K562 (cell line): Measurements from ENCODE around the gene NUP210. TPM values are rescaled to one million over a fixed set of nuclear protein-coding genes. Genes with fewer than 3 reads are reported as not detected.

Source experiments
- HIVEP1 ChIP-seq: fragments of 250-450 bp; sonication (Bioruptor Pico); IDR thresholded peaks from 2 replicates; pipeline ENCODE4 v1.4.0; 2020; ENCODE audit warnings: mild to moderate bottlenecking
- HMG20B ChIP-seq: fragments of 250-450 bp; sonication (Bioruptor Pico); IDR thresholded peaks from 2 replicates; pipeline ENCODE4 v1.5.0; 2021; ENCODE audit warnings: mild to moderate bottlenecking
- JUN ChIP-seq, 2 experiments: sonication (generic) in 1 of 2; formaldehyde crosslinking in 1 of 2; IDR thresholded peaks; 2 replicates each; pipeline versions ENCODE4 v1.6.1 to v1.8.0; 2012 to 2022; ENCODE audit warnings: borderline replicate concordance in 2 of 2, mild to moderate bottlenecking in 2 of 2, improper control_type of control experiment in 1 of 2, low read depth in 1 of 2, low read length in 1 of 2, missing genetic modification reagents in 1 of 2
- JUNB ChIP-seq: fragments of 450-650 bp; formaldehyde crosslinking; conservative IDR thresholded peaks from 2 replicates; pipeline ENCODE4 v1.4.0; 2020; ENCODE audit warnings: mild to moderate bottlenecking
- LEF1 ChIP-seq: fragments of 450-650 bp; IDR thresholded peaks from 2 replicates; pipeline ENCODE4 v1.6.1; 2016; ENCODE audit warnings: mild to moderate bottlenecking
- NFATC3 ChIP-seq: fragments of 450-650 bp; IDR thresholded peaks from 2 replicates; pipeline ENCODE4 v1.6.1; 2017; ENCODE audit warnings: mild to moderate bottlenecking
- NFIC ChIP-seq: fragments of 450-650 bp; IDR thresholded peaks from 2 replicates; pipeline ENCODE4 v1.6.1; 2017; ENCODE audit warnings: mild to moderate bottlenecking, inconsistent platforms
- NFIX ChIP-seq: fragments of 250-450 bp; sonication (Bioruptor Pico); IDR thresholded peaks from 2 replicates; pipeline ENCODE4 v1.4.0; 2020; ENCODE audit warnings: low read depth, mild to moderate bottlenecking, moderate library complexity
- SAFB ChIP-seq: fragments of 200-400 bp; formaldehyde crosslinking; IDR thresholded peaks from 2 replicates; pipeline ENCODE4 v1.6.1; 2017; ENCODE audit warnings: low read depth, low read length, borderline replicate concordance
- SREBF1 ChIP-seq: fragments of 150-350 bp; IDR thresholded peaks from 2 replicates; pipeline ENCODE4 v1.6.1; 2014; ENCODE audit warnings: antibody characterized with exemption, low read depth, low read length, borderline replicate concordance
- TAF7 ChIP-seq: fragments of 450-650 bp; IDR thresholded peaks from 2 replicates; pipeline ENCODE4 v1.6.1; 2016; ENCODE audit warnings: missing genetic modification characterization, missing compliant biosample characterization
- TEAD2 ChIP-seq: fragments of 450-650 bp; IDR thresholded peaks from 2 replicates; pipeline ENCODE4 v1.6.1; 2016; ENCODE audit warnings: missing genetic modification characterization, control low read depth, missing compliant biosample characterization
- polyA plus RNA-seq, 8 experiments: library from polyadenylated mRNA; depleted of rRNA in 4 of 8; stranded (reverse) in 5 of 8; unstranded in 3 of 8; fragments of >200 nt; fragmentation: Nextera tagmentation in 2 of 8; fragmentation: Illumina TruSeq in 1 of 8; extraction: Ambion mirVana in 2 of 8; extraction: Trizol in 1 of 8; gene quantifications; 2 replicates each; pipeline versions ENCODE4 v1.2.1 to v1.2.3, GENCODE V29; 2011 to 2014; ENCODE audit warnings: inconsistent platforms in 1 of 8, missing spikeins in 1 of 8
- total RNA-seq, 7 experiments: library from RNA; depleted of rRNA in 6 of 7; stranded (reverse); fragments of >200 nt in 6 of 7; fragmentation: Illumina TruSeq in 2 of 7; extraction: Trizol in 2 of 7; gene quantifications; 2 replicates each; pipeline versions ENCODE4 v1.2.1 to v1.2.3, GENCODE V29; 2011 to 2021; ENCODE audit warnings: low replicate concordance in 1 of 7
- TF ChIP-seq, protein P1 (sequence below): IDR thresholded peaks from 2 replicates; pipeline ENCODE4 v1.6.1; 2011; ENCODE audit not compliant: insufficient read length; ENCODE audit errors: extremely low read depth
- TF ChIP-seq, protein P2 (sequence below): fragments of 250-450 bp; sonication (Bioruptor Pico); IDR thresholded peaks from 2 replicates; pipeline ENCODE4 v1.5.0; 2022; ENCODE audit warnings: mild to moderate bottlenecking
- TF ChIP-seq, protein P3 (sequence below): fragments of 250-450 bp; sonication (Bioruptor Pico); IDR thresholded peaks from 2 replicates; pipeline ENCODE4 v1.5.0; 2021
- TF ChIP-seq, protein P4 (sequence below), 2 experiments: fragments of 200-800 bp in 1 of 2; sonication (Bioruptor generic) in 1 of 2; sonication (generic) in 1 of 2; formaldehyde crosslinking in 1 of 2; IDR thresholded peaks in 1 of 2; conservative IDR thresholded peaks in 1 of 2; 2 replicates each; pipeline versions ENCODE4 v1.5.0 to v1.6.1; 2016 to 2020; ENCODE audit warnings: missing compliant biosample characterization in 1 of 2, missing genetic modification characterization in 1 of 2, missing genetic modification reagents in 1 of 2
- TF ChIP-seq, protein P5 (sequence below): fragments of 450-650 bp; conservative IDR thresholded peaks from 2 replicates; pipeline ENCODE4 v1.6.1; 2016; ENCODE audit warnings: missing genetic modification characterization, low read depth, mild to moderate bottlenecking, control low read depth, missing compliant biosample characterization
- TF ChIP-seq, protein P6 (sequence below), 3 experiments: IDR thresholded peaks in 2 of 3; conservative IDR thresholded peaks in 1 of 3; 2 replicates each; pipeline ENCODE4 v1.5.1; 2011 to 2012; ENCODE audit warnings: low read length in 3 of 3, mild to moderate bottlenecking in 3 of 3, control low read depth in 2 of 3, improper control_type of control experiment in 1 of 3, inconsistent platforms in 1 of 3, low read depth in 1 of 3, mixed read lengths in 1 of 3, moderate library complexity in 1 of 3; ENCODE audit not compliant: insufficient read depth in 2 of 3

Gene NUP210
- total and polyA plus RNA-seq, 9 of the 15 experiments (the other 6 are each of a cell fraction or from before 2014, with no cell fraction given), result 1.2 to 138 (median 44.0) TPM

DNA sequence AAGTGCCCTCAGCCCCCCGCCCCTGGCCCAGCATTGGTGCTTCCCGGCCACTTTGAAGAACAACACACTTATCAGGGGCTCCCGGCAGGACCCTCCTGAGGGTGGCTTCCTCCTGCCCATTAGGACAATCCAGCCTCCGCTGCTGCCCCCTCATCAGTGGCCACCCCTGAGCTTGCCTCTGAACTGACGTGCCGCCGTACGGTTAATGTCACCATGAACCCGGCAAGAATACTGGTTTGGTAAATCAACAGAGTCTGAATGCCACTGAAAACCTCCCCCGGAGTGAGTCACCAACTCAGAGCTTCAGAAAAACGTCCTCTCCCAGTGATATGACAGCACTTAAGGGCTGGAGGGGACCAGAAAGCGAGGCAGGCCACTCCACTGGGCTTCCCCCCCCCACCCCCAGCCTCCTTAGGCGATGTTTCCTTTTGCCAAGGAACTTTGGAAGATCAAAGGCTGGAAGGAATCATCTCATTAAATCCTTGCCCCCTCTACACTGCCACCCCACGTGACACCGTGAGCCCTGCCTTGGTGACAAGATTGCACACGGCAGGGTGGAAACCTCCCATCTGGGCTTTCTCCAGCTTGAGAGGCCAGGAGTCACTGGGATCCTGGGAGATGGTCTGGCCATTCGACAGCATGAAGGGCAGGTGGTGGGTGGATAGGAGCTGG lies 142.1 kb downstream of the NUP210 start (continued):
- TF ChIP-seq, protein P1, sequence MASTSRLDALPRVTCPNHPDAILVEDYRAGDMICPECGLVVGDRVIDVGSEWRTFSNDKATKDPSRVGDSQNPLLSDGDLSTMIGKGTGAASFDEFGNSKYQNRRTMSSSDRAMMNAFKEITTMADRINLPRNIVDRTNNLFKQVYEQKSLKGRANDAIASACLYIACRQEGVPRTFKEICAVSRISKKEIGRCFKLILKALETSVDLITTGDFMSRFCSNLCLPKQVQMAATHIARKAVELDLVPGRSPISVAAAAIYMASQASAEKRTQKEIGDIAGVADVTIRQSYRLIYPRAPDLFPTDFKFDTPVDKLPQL, result no peak
- no peak for TF ChIP-seq HIVEP1 (CRISPR knock-in tag)
- no peak for TF ChIP-seq HMG20B (CRISPR knock-in tag)
- TF ChIP-seq NFIX (CRISPR knock-in tag), result no peak
- TF ChIP-seq SREBF1, result no peak
- no peak for TF ChIP-seq LEF1
- TF ChIP-seq, protein P2, sequence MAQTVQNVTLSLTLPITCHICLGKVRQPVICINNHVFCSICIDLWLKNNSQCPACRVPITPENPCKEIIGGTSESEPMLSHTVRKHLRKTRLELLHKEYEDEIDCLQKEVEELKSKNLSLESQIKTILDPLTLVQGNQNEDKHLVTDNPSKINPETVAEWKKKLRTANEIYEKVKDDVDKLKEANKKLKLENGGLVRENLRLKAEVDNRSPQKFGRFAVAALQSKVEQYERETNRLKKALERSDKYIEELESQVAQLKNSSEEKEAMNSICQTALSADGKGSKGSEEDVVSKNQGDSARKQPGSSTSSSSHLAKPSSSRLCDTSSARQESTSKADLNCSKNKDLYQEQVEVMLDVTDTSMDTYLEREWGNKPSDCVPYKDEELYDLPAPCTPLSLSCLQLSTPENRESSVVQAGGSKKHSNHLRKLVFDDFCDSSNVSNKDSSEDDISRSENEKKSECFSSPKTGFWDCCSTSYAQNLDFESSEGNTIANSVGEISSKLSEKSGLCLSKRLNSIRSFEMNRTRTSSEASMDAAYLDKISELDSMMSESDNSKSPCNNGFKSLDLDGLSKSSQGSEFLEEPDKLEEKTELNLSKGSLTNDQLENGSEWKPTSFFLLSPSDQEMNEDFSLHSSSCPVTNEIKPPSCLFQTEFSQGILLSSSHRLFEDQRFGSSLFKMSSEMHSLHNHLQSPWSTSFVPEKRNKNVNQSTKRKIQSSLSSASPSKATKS (CRISPR knock-in tag), result no peak
- TF ChIP-seq TAF7 (tag), result no peak
- TF ChIP-seq, protein P3, sequence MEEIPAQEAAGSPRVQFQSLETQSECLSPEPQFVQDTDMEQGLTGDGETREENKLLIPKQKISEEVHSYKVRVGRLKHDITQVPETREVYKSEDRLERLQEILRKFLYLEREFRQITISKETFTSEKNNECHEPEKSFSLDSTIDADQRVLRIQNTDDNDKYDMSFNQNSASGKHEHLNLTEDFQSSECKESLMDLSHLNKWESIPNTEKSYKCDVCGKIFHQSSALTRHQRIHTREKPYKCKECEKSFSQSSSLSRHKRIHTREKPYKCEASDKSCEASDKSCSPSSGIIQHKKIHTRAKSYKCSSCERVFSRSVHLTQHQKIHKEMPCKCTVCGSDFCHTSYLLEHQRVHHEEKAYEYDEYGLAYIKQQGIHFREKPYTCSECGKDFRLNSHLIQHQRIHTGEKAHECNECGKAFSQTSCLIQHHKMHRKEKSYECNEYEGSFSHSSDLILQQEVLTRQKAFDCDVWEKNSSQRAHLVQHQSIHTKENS (CRISPR knock-in tag), result no peak
- TF ChIP-seq JUNB (CRISPR knock-in tag), result no peak
- TF ChIP-seq NFIC, result no peak
- TF ChIP-seq, protein P4, sequence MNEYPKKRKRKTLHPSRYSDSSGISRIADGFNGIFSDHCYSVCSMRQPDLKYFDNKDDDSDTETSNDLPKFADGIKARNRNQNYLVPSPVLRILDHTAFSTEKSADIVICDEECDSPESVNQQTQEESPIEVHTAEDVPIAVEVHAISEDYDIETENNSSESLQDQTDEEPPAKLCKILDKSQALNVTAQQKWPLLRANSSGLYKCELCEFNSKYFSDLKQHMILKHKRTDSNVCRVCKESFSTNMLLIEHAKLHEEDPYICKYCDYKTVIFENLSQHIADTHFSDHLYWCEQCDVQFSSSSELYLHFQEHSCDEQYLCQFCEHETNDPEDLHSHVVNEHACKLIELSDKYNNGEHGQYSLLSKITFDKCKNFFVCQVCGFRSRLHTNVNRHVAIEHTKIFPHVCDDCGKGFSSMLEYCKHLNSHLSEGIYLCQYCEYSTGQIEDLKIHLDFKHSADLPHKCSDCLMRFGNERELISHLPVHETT (CRISPR knock-in tag; conservative IDR thresholded peaks at IDR 0.05 in 1 of 2, IDR thresholded peaks at IDR 0.05 in 1 of 2), result no peak
- TF ChIP-seq NFATC3, result no peak
- TF ChIP-seq JUN (IDR thresholded peaks at IDR 0.05; ENCODE audit: borderline replicate concordance, low read depth, low read length), result peak; percentile 61; the same call in 1 of the 2 replicates
- no peak for TF ChIP-seq JUN (CRISPR knock-in tag; IDR thresholded peaks at IDR 0.05; ENCODE audit: borderline replicate concordance)
- TF ChIP-seq, protein P5, sequence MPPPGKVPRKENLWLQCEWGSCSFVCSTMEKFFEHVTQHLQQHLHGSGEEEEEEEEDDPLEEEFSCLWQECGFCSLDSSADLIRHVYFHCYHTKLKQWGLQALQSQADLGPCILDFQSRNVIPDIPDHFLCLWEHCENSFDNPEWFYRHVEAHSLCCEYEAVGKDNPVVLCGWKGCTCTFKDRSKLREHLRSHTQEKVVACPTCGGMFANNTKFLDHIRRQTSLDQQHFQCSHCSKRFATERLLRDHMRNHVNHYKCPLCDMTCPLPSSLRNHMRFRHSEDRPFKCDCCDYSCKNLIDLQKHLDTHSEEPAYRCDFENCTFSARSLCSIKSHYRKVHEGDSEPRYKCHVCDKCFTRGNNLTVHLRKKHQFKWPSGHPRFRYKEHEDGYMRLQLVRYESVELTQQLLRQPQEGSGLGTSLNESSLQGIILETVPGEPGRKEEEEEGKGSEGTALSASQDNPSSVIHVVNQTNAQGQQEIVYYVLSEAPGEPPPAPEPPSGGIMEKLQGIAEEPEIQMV (tag), result no peak
- no peak for TF ChIP-seq SAFB
- TF ChIP-seq, protein P6, sequence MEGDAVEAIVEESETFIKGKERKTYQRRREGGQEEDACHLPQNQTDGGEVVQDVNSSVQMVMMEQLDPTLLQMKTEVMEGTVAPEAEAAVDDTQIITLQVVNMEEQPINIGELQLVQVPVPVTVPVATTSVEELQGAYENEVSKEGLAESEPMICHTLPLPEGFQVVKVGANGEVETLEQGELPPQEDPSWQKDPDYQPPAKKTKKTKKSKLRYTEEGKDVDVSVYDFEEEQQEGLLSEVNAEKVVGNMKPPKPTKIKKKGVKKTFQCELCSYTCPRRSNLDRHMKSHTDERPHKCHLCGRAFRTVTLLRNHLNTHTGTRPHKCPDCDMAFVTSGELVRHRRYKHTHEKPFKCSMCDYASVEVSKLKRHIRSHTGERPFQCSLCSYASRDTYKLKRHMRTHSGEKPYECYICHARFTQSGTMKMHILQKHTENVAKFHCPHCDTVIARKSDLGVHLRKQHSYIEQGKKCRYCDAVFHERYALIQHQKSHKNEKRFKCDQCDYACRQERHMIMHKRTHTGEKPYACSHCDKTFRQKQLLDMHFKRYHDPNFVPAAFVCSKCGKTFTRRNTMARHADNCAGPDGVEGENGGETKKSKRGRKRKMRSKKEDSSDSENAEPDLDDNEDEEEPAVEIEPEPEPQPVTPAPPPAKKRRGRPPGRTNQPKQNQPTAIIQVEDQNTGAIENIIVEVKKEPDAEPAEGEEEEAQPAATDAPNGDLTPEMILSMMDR (IDR thresholded peaks at IDR 0.05 in 2 of 3, conservative IDR thresholded peaks at IDR 0.05 in 1 of 3; ENCODE audit: insufficient read depth in 2 of 3, low read depth in 1 of 3, low read length in 3 of 3), result no peak
- TF ChIP-seq TEAD2 (tag), result no peak
